Stimulated activated CD8-positive, alpha-beta memory T cell treated with anti-CD3 and anti-CD28 coated beads, Interleukin-7, amount 100 ng/mL, for 1 hour (primary cell): ENCODE data around the gene TMEM87A.

Experiments used
- DNase-seq, 2 donors: peaks; one replicate each; pipeline ENCODE4 v3.0.0-alpha.2; 2020; ENCODE audit warnings: low read depth in 2 of 2

The TMEM87A gene

DNA sequence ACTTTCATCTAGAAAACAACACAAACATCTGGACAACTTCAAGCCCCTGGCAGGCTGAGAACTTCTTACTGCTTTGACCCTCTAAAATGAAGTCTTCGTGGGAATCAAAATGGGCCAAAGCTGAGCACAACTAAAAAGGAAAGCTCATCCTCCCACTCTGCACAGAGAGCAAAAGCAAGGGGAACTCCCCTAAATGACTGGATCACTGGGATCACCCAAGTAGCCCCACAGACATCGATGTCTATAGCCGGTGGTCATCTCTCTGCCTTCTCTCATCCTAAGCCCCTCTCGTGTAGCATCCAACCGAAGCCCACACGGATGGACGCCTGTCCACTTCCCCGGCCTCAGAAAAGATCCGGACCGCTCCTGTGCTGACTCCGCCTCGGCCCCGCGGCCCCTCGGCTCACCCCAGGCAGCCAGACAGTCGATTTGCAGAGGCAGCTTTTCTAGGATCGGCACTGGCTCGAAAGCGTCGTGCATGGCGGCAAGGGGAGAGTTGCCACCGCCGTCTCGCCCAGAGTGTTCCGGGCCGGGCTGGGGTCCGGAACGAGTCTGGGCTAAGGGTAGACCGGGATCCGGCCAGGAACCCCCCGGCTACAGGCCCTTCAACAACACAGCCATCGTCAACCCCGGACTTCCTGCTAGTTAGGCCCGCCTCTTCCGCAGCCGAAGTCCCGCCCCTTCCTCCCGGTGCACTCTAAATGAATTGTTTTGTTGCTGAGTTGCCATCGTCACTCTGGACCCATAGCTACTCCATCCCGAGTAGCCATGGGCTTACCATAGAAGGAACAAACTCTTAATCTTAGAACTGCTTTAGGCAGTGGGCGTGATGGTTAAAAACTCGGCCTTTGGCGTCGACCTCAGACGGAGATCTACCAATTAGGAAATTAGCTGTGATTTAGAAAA is 65.3 kb downstream of the TMEM87A start, which contains the start of gene VPS39:
VPS39 (minus strand) TSS at position 631 of the 906 bp plus-strand sequence; CDS start at position 480, 151 bp downstream.
- peak; percentile 51 to 63 for DNase-seq

DNA sequence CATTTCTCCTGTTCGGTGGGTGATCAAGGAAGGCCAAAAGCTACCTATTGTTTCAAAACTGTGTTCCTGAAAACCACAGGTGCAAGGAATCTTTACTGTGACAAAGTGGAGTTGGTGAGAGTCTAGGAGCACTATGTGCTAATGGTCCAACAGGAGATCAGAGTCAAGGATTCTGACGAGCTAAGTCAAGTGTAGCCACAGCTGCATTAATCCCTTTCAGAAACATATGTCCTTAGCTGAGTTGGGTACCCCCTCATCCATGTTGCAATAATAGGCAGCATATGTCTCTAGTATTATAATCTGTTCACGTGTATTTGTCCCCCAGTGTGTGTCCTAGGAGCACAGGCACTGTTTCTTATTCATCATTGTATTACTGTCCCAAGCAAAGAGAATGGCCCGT is 66.8 kb downstream of the TMEM87A start:
- DNase-seq: no peak

DNA sequence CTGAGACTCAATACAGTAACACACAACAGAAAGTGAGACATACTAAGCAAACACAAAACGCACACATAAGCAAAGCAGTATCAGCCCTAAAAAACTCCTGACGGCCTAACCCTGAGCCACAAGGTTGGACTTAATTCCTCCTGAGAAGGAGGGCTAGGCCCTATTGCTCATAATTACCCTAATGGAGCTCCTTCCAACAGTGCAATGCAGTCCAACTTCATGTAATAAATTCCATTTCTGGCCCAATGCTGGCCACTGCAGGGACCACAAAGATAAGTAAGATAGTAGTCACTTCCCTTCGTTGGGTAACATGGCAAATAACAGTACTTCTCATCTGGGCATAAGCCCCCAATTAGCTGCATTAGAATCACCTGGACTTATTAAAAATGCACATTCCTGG is 69.3 kb downstream of the TMEM87A start:
- DNase-seq: no peak

DNA sequence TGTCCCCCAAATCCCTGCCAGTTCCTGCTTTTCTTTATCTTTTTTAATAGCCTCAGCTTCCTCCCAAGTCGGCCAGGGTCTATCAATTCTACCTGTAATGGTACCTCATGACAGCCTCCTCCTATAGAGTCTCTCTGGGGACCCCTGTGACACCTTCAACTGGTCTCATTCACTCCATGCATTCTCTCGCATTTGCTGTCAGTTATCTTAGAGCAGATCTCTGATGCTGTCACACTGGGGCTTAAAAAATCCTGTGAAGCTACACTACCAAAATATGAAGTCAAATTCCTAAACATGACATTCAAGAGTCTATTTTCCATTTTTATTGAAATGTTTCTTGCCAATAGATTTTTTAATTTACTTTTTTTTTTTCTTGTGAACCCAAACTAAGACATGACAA is 70.6 kb downstream of the TMEM87A start:
- no peak for DNase-seq

DNA sequence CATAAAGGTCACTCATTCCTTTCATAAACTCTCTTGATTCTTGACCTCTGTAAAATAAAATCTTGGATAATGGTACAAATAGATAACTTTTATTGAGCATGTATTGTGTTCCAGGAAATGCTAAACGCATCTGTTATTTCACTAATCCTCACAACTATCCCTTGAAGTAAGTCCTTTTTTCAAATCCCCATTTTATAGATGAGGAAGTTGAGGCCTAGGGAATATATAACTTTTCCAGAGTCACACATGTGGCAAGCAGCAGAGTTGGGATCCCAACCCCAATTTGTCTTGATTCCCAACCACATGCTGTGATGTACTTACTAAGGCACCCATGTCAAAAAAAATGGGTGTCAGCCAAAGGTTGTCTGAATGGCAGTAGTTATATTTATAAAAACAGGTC is 71.4 kb downstream of the TMEM87A start:
- DNase-seq: no peak

DNA sequence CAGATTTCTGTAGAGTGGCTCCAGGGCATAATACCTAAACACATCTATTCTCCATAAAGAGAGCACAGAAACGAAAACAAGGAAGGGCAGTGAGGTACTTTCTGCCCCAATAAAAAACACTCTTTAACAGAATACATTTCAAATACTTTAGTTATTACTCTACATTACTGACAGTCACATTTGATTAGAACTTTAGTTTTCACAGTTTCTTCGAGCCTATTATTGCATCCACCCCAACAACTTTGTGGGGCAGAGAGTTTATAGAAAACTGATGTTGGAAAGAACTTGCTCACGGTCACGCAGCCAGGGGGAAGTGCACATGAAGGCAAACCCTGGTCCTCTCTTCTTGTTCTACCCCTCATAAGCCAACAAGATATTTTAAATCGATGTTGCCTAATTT is 74.1 kb downstream of the TMEM87A start:
- DNase-seq: no peak

DNA sequence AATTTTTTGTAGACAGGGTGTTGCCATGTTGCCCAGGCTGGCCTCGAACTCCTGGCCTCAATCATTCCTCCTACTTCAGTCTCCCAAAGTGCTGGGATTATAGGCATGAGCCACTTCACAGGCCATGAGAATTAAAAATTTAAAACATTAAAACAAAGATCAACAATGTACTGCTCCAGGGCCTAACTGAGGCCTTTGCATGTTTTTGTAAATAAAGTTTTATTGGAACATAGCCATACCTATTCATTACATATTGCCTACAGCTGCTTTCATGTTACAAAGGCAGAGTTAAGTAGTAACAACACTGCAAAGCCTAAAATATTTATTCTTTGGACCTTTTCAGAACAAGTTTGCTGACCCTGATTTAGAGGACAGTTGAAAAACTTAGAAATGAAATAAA is 74.7 kb downstream of the TMEM87A start:
- no peak for DNase-seq

DNA sequence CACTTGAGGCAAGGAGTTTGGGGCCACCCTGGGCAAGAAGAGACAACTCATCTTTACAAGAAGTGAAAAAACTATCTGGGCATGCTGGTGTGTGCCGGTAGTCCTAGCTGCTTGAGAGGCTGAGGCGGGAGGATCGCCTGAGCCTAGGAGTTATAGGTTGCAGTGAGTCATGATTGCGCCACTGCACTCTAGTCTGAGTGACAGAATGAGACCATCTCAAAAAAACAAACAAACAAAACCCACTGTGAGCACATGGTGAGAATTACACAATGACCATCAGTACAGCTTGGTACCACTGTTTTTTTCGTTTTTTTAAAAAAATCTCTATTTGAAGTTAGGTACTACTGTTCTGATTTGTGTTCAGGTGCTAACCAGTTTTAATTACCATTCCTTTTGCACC is 78.7 kb downstream of the TMEM87A start:
- DNase-seq: no peak

DNA sequence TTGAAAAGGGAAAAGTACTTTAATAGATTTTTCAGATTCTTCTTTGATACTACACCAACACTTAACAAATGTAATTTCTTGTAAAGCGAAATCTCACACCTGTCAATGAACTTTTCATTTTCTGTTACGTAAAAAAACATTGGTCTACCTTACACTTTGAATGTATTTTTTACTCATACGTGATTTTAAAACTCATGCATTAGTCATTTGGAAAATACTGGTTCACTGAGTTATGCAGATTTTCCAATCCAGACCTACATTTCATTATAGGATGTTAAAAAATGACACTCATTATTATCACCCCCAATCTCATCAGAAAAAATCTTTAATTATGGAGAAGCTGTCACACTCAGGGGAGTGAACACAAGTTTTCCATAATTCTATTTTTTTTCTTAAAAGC is 79.8 kb downstream of the TMEM87A start:
- DNase-seq: no peak

DNA sequence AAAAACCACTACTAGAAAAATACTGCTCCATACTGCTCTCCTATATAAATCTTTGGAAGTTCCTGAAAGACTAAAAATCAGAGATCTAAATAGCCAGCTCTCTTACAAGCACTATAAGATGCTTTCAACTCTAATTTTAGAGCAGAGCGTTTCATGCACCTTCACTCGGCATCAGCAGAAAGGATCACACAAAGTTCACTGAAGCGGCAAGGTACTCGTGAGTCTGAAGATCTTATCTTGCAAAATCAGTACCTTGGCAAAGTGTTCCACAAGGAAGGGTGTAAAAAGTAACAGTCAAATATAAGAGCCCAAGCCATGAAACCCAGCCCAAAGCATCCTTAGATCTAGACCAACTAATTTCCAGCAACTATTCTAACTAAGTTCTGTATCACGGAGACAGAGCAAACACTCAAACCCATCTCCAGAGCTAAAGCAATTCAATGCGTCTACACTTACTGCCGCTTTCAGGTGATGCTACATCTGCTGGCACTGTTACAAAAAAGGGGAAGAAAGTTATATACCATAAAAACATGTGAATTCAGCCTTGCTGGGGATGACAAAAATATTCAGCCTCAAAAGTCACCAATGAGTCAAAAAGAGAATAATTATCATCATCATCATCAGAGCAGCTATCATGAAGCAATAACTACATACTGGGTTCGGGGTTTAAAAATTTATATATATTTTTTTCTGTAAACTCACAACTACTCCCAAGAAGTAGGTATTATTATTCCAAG is 81.5 kb downstream of the TMEM87A start:
- no peak for DNase-seq

DNA sequence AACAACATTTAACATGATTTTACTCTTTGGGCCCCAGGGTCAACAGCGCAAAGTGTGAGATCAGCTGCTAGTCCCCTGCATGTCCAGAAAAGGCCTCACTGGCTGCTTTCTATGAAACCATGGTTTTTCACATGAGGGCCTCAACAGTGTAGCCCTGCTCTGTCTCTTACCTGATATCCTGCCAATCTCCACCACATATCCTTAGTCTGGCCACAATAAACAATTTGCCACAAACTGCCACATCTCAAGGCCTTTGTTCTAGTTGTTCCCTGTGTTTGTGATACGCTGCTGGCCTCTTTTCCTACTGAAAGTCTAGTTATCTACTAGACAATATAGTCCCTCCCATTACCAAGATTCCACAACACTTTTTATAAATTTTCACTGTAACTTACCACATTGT is 82.9 kb downstream of the TMEM87A start:
- no peak for DNase-seq

DNA sequence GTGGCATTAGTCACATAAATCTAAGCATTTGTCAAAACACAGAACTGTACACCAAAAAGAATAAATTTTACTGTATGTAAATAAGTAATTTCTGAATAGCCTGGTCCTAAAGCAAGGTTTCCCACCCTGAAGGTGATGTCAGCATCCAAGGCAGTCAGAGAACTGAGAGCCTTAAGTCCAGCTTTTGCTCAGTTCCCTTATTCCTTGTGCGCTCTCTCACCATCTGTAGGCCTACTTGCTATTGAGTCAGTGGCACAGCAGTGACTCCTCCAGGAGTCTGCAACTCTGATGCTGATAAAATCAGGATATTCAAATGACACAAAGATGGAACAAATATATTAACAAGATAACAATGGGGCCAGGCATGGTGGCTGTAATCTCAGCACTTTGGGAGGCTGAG is 87.4 kb downstream of the TMEM87A start:
- no peak for DNase-seq

DNA sequence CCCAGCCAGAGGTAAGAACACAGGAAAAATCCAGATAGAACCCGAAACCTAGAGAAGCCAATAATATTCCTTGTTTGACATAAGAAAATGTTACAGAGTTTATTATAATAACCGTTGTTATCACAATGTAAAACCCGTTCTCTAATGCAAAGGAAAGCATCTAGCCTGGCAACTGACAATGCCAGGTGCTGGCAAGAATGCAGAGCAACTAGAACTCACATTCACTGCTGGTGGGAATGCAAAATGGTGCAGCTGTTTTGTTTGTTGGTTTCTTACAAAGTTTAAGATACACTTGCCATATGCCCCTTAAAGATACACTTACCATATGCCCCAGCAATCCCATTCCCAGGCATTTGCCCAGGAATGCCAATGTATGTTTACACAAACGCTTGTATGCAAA is 88.5 kb downstream of the TMEM87A start:
- DNase-seq: no peak

DNA sequence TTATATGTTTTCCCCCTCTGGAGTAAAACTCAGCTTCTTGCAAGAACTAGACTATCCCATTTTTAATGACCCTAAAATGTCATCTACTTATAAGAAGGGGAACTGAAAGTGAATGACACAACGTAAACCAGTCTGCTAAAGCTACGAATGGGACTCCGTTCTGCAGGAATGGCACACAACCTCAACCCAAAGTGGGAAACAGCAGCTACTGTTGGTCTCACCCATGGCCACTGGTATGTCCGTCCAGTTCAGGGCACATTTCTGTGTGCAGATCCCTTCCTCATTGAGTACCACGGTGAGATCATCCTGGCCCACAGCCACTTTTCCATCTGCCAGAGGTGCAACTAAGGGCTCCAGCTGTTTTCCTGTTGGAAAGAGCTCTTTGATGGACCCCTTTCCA is 88.9 kb downstream of the TMEM87A start:
- DNase-seq: no peak

DNA sequence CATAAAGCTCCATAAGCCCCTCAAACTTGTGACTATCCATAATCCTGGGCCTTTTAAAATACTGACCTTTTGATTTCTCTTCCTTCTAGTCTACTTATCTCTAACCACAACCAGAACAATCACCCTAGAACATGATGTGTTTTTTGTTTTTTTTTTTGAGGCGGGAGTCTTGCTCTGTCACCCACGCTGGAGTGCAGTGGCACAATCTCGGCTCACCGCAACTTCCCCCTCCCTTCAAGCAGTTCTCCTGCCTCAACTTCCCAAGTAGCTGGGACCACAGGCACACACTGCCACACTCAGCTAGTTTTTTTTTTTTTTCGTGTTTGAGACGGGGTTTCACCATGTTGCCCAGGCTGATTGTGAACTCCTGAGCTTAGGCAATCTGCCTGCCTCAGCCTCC is 90.3 kb downstream of the TMEM87A start:
- no peak for DNase-seq

DNA sequence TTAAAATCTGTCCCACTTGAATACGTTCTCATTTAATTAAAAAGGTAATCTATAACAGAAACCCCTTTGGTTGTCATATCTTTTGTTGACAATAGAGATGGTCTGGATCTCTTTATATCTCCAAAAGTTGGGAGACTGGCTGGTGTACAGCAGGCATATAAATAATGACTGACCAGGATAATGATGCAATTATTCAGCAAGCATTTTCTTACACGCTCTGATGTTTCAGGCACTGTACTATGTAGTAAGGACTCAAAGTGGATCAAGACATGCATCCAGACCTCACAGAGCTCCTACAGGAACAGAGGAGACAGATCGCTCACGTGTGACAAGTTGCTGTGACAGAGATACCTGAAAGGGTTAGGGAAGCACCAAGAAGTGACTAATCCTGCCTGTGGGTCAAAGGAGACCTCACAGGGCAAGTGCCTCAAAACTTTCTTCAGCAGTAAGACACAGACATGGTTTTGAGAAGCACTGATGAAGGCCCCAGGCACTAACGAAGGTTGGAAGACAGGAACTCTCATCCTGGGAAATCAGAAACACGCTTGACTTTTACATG is 90.8 kb downstream of the TMEM87A start:
- DNase-seq: no peak

DNA sequence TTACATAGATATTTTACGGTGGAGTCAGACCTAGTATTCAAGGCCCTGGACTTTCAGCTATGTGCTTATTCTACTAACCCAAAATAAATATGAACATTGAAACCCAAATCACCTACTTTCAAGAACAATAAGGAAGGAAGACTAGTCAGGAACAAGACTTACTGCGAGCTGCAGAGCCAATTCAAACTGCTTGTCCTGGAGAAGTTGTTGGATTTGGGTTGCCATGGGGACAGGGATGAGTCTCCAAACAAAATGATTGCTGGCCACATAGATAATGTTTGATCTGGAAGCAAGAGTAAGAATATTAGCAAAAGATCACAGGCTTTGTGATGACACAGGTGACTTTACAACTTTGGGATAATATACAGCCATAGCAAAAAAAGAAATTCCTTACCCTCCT is 95.2 kb downstream of the TMEM87A start:
- DNase-seq: no peak

DNA sequence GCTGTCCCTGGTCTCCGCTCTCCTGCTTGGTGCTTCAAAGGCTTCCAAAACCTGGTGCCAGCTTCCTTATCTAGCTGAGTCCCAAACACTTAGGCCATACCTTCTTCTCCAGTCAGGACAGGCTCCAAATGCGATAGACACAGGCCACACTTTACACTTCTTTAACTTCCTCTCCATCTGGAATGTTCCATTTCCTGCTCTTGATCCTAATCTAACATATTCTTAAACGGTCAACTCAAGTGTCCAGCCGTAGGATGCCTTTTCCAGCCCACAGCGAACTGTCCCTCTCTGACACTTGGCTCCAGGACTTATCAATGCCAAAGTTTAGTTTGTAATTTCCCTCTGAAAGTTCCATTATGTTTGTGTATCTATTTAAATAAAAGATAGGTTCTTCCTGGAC is 97.6 kb downstream of the TMEM87A start:
- DNase-seq: no peak

DNA sequence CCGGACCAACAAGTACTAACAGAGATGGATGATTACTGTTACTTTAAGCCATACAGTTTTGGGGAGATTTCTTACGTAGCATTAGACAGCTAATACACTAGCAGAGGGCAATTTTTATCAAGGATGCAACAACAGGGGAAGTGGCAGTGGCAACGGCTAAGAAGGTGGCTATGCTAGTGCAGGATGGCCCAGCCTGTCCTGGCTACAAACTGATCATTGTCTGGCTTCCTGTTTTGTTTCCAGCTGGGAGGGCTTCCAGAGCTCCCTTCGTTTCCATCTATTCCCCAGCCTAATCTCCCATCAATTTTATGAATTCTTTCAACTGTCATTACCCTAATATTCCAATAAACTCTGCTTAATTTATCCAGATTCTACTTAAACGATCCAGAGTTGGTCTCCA is 100.8 kb downstream of the TMEM87A start:
- DNase-seq: no peak

DNA sequence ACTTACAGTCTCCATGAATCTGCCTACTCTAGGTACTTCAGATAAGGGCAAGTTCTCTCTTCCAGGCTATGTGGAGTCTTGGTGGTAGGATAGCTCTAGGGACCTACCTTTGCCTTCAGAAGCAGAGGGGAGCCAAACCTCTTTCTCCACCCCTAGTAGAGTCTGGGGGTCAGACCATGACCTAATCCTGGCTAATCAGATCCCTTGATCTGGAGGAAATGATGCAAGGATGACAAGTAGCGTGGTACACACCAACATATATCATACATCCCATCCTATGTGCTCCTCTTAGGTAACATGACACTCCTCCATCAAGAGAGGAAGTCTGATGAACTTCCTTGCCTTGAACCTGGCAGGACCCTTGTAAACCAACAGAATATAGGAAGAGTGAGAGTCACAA is 101.4 kb downstream of the TMEM87A start:
- no peak for DNase-seq

DNA sequence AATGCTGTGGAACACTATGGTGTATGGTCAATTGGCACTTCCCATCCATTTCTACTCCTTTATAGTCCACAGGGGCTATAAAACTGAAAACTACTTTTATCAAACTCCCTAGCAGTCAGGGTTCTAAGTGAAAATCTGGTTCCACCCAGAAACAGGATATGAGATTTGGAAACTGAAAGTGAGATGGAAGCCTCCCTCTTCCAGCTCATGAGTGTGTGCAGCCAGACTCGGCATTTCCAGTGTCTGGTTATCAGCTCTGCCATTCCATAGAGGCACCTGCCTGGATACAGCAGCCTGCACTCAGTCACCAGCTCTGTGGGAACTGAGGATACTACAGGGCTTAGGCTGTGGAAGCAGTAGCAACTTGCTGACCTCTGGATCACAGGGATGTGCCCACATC is 102.1 kb downstream of the TMEM87A start:
- DNase-seq: no peak

DNA sequence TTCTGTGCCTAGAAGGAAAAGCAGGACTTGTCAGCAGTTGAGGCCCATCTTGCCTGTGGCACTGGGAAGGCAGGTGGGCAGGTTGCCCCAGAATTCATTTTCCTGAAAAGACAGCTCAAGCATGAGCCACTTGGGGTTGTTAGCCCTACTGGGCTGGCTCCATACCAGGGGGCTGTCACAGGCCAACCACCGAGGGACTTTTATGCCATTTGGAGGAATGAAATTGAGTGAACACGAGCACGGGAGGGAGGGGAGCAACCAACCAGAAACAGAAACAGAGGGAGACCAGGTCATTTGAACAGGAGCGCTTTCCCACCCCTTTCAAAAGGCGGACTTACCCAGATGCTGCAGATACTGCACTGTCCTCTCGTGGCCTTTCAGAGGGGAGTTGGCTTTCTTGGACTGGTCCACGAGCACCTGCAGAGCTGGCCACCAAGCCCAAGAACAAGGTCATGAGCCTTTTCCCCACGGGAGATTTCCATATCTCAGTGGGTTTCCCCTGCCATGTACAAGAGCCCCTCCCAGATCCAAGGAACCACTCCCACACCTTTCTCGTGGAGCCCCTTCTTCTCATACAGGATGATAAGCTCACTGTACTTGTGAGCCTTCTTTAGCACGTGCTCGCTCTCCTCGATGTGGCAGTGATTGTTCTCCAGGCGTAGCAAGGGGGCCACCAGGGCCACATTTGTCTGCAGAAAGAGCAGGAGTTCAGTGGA is 106.8 kb downstream of the TMEM87A start:
- DNase-seq: no peak
